ENCODE measurements around the gene FXYD3.

DNA sequence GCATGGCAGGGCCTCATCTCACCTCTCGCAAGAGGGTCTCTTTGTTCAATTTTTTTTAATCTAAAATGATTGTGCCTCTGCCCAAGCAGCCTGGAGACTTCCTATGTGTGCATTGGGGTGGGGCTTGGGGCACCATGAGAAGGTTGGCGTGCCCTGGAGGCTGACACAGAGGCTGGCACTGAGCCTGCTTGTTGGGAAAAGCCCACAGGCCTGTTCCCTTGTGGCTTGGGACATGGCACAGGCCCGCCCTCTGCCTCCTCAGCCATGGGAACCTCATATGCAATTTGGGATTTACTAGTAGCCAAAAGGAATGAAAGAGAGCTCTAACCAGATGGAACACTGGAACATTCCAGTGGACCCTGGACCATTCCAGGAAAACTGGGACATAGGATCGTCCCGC lies 8.0 kb downstream of the FXYD3 start:
- TF ChIP-seq, protein P1, sequence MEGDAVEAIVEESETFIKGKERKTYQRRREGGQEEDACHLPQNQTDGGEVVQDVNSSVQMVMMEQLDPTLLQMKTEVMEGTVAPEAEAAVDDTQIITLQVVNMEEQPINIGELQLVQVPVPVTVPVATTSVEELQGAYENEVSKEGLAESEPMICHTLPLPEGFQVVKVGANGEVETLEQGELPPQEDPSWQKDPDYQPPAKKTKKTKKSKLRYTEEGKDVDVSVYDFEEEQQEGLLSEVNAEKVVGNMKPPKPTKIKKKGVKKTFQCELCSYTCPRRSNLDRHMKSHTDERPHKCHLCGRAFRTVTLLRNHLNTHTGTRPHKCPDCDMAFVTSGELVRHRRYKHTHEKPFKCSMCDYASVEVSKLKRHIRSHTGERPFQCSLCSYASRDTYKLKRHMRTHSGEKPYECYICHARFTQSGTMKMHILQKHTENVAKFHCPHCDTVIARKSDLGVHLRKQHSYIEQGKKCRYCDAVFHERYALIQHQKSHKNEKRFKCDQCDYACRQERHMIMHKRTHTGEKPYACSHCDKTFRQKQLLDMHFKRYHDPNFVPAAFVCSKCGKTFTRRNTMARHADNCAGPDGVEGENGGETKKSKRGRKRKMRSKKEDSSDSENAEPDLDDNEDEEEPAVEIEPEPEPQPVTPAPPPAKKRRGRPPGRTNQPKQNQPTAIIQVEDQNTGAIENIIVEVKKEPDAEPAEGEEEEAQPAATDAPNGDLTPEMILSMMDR (IDR thresholded peaks at IDR 0.05; ENCODE audit: insufficient read depth, low read depth, low read length) = no peak
- no peak for TF ChIP-seq EZH2 (IDR thresholded peaks at IDR 0.05; ENCODE audit: insufficient read depth, low read length)

All from astrocyte (in vitro differentiated cells and primary cell).